Measurements from ENCODE around the gene CA10. TPM values are rescaled to one million over a fixed set of nuclear protein-coding genes. Genes with fewer than 3 reads are reported as not detected.

CA10 gene
- total and polyA plus RNA-seq, 4 donors = not detected

GRCh38 chr17:51935477-51935876 lies 223.0 kb downstream of the CA10 start:
- Histone ChIP-seq H3K27ac (ENCODE audit: low read depth in 1 of 2, low read length in 2 of 2) (no peak overlapping the region), H3K4me3 (ENCODE audit: low read length in 2 of 2) (no peak overlapping the region), H3K4me1 (ENCODE audit: control insufficient read depth in 1 of 2, insufficient read depth in 2 of 2, low read length in 2 of 2) (no peaks in the 10 kb centered on the region), H3K9me3 (ENCODE audit: control insufficient read depth, low read length) (peaks cover 1% of the 10 kb centered on the region), H3K36me3 (ENCODE audit: control insufficient read depth in 1 of 2, insufficient read depth in 2 of 2, low read length in 1 of 2) (no peaks in the 10 kb centered on the region), H3K27me3 (ENCODE audit: control insufficient read depth in 1 of 2, insufficient read depth in 2 of 2, low read length in 1 of 2) (no peaks in the 10 kb centered on the region)
- 19 to 21% methylated on average over 3 of the region's 3 CpGs for WGBS, 2 donors
- no peak for ATAC-seq (ENCODE audit: low FRiP score)
- DNase-seq = no peak
- intact Hi-C loops (cut with DNase I) = no loop called here

- Histone ChIP-seq H3K9me3 (ENCODE audit: control insufficient read depth, low read length) (peaks cover 1% of the 10 kb centered on the region), H3K4me1 (ENCODE audit: control insufficient read depth in 1 of 2, insufficient read depth in 2 of 2, low read length in 2 of 2) (no peaks in the 10 kb centered on the region), H3K36me3 (ENCODE audit: control insufficient read depth in 1 of 2, insufficient read depth in 2 of 2, low read length in 1 of 2) (no peaks in the 10 kb centered on the region), H3K27me3 (ENCODE audit: control insufficient read depth in 1 of 2, insufficient read depth in 2 of 2, low read length in 1 of 2) (no peaks in the 10 kb centered on the region), H3K27ac (ENCODE audit: low read depth in 1 of 2, low read length in 2 of 2) (no peak overlapping the region), H3K4me3 (ENCODE audit: low read length in 2 of 2) (no peak overlapping the region)
- ATAC-seq (ENCODE audit: low FRiP score) (no peak), DNase-seq (no peak)
- 86 to 89% methylated on average over 7 of the region's 7 CpGs for WGBS, 2 donors
- intact Hi-C loops (cut with DNase I) = no loop called here
Observed at GRCh38 chr17:51933647-51934046, 224.9 kb downstream of the CA10 start.

- Histone ChIP-seq H3K36me3 (ENCODE audit: control insufficient read depth in 1 of 2, insufficient read depth in 2 of 2, low read length in 1 of 2) (no peaks in the 10 kb centered on the region), H3K4me1 (ENCODE audit: control insufficient read depth in 1 of 2, insufficient read depth in 2 of 2, low read length in 2 of 2) (no peaks in the 10 kb centered on the region), H3K9me3 (ENCODE audit: control insufficient read depth, low read length) (no peaks in the 10 kb centered on the region), H3K4me3 (ENCODE audit: low read length in 2 of 2) (no peak overlapping the region), H3K27ac (ENCODE audit: low read depth in 1 of 2, low read length in 2 of 2) (no peak overlapping the region), H3K27me3 (ENCODE audit: control insufficient read depth in 1 of 2, insufficient read depth in 2 of 2, low read length in 1 of 2) (peaks cover 0 to 3% of the 10 kb centered on the region in 2 donors)
- no peak for ATAC-seq (ENCODE audit: low FRiP score)
- 58% methylated on average over 4 of the region's 4 CpGs for WGBS, 2 donors
- intact Hi-C loops (cut with DNase I) = no loop called here
- no peak for DNase-seq
Observed at GRCh38 chr17:51926448-51926847, 232.1 kb downstream of the CA10 start.

- Histone ChIP-seq H3K27me3 (ENCODE audit: control insufficient read depth in 1 of 2, insufficient read depth in 2 of 2, low read length in 1 of 2) (peaks cover 0 to 3% of the 10 kb centered on the region in 2 donors), H3K4me1 (ENCODE audit: control insufficient read depth in 1 of 2, insufficient read depth in 2 of 2, low read length in 2 of 2) (no peaks in the 10 kb centered on the region), H3K4me3 (ENCODE audit: low read length in 2 of 2) (no peak overlapping the region), H3K27ac (ENCODE audit: low read depth in 1 of 2, low read length in 2 of 2) (no peak overlapping the region), H3K36me3 (ENCODE audit: control insufficient read depth in 1 of 2, insufficient read depth in 2 of 2, low read length in 1 of 2) (no peaks in the 10 kb centered on the region), H3K9me3 (ENCODE audit: control insufficient read depth, low read length) (no peaks in the 10 kb centered on the region)
- ATAC-seq (ENCODE audit: low FRiP score) (no peak), DNase-seq (no peak)
- intact Hi-C loops (cut with DNase I) = no loop called here
- 28 to 31% methylated on average over 1 of the region's 1 CpG for WGBS, 2 donors
Observed at GRCh38 chr17:51921500-51921899, 237.0 kb downstream of the CA10 start.

GRCh38 chr17:51914577-51914976 lies 243.9 kb downstream of the CA10 start:
- no peak overlapping the region for H3K4me3 ChIP-seq (ENCODE audit: low read length in 2 of 2)
- no peaks in the 10 kb centered on the region for H3K9me3 ChIP-seq (ENCODE audit: control insufficient read depth, low read length)
- DNase-seq = no peak
- H3K27ac ChIP-seq (ENCODE audit: low read depth in 1 of 2, low read length in 2 of 2) = no peak overlapping the region
- intact Hi-C loops (cut with DNase I) = no loop called here
- no peaks in the 10 kb centered on the region for H3K36me3 ChIP-seq (ENCODE audit: control insufficient read depth in 1 of 2, insufficient read depth in 2 of 2, low read length in 1 of 2)
- no peaks in the 10 kb centered on the region for H3K27me3 ChIP-seq (ENCODE audit: control insufficient read depth in 1 of 2, insufficient read depth in 2 of 2, low read length in 1 of 2)
- ATAC-seq (ENCODE audit: low FRiP score) = no peak
- no peaks in the 10 kb centered on the region for H3K4me1 ChIP-seq (ENCODE audit: control insufficient read depth in 1 of 2, insufficient read depth in 2 of 2, low read length in 2 of 2)

GRCh38 chr17:51913491-51914205 lies 244.9 kb downstream of the CA10 start:
- intact Hi-C loops (cut with DNase I) = no loop called here
- Histone ChIP-seq H3K27me3 (ENCODE audit: control insufficient read depth in 1 of 2, insufficient read depth in 2 of 2, low read length in 1 of 2) (no peaks in the 10 kb centered on the region), H3K4me3 (ENCODE audit: low read length in 2 of 2) (no peak overlapping the region), H3K27ac (ENCODE audit: low read depth in 1 of 2, low read length in 2 of 2) (no peak overlapping the region), H3K4me1 (ENCODE audit: control insufficient read depth in 1 of 2, insufficient read depth in 2 of 2, low read length in 2 of 2) (no peaks in the 10 kb centered on the region), H3K9me3 (ENCODE audit: control insufficient read depth, low read length) (no peaks in the 10 kb centered on the region), H3K36me3 (ENCODE audit: control insufficient read depth in 1 of 2, insufficient read depth in 2 of 2, low read length in 1 of 2) (no peaks in the 10 kb centered on the region)
- DNase-seq = no peak
- 47 to 54% methylated on average over 4 of the region's 4 CpGs for WGBS, 2 donors
- ATAC-seq (ENCODE audit: low FRiP score) = no peak

- H3K9me3 ChIP-seq (ENCODE audit: control insufficient read depth, low read length) = no peaks in the 10 kb centered on the region
- H3K27me3 ChIP-seq (ENCODE audit: control insufficient read depth in 1 of 2, insufficient read depth in 2 of 2, low read length in 1 of 2) = no peaks in the 10 kb centered on the region
- H3K4me1 ChIP-seq (ENCODE audit: control insufficient read depth in 1 of 2, insufficient read depth in 2 of 2, low read length in 2 of 2) = no peaks in the 10 kb centered on the region
- WGBS, 2 donors = 10 to 15% methylated on average over 2 of the region's 2 CpGs
- DNase-seq = no peak
- no peak overlapping the region for H3K27ac ChIP-seq (ENCODE audit: low read depth in 1 of 2, low read length in 2 of 2)
- no peak overlapping the region for H3K4me3 ChIP-seq (ENCODE audit: low read length in 2 of 2)
- no peak for ATAC-seq (ENCODE audit: low FRiP score)
- H3K36me3 ChIP-seq (ENCODE audit: control insufficient read depth in 1 of 2, insufficient read depth in 2 of 2, low read length in 1 of 2) = no peaks in the 10 kb centered on the region
- intact Hi-C loops (cut with DNase I) = no loop called here
Observed at GRCh38 chr17:51912939-51913338, 245.6 kb downstream of the CA10 start.

GRCh38 chr17:51911237-51911636 lies 247.3 kb downstream of the CA10 start:
- Histone ChIP-seq H3K9me3 (ENCODE audit: control insufficient read depth, low read length) (no peaks in the 10 kb centered on the region), H3K4me3 (ENCODE audit: low read length in 2 of 2) (no peak overlapping the region), H3K27me3 (ENCODE audit: control insufficient read depth in 1 of 2, insufficient read depth in 2 of 2, low read length in 1 of 2) (no peaks in the 10 kb centered on the region), H3K4me1 (ENCODE audit: control insufficient read depth in 1 of 2, insufficient read depth in 2 of 2, low read length in 2 of 2) (no peaks in the 10 kb centered on the region), H3K27ac (ENCODE audit: low read depth in 1 of 2, low read length in 2 of 2) (no peak overlapping the region), H3K36me3 (ENCODE audit: control insufficient read depth in 1 of 2, insufficient read depth in 2 of 2, low read length in 1 of 2) (no peaks in the 10 kb centered on the region)
- DNase-seq (no peak), ATAC-seq (ENCODE audit: low FRiP score) (no peak)
- intact Hi-C loops (cut with DNase I) = no loop called here
- 87 to 92% methylated on average over 6 of the region's 6 CpGs for WGBS, 2 donors

- Histone ChIP-seq H3K4me3 (ENCODE audit: low read length in 2 of 2) (no peak overlapping the region), H3K9me3 (ENCODE audit: control insufficient read depth, low read length) (no peaks in the 10 kb centered on the region), H3K27me3 (ENCODE audit: control insufficient read depth in 1 of 2, insufficient read depth in 2 of 2, low read length in 1 of 2) (no peaks in the 10 kb centered on the region), H3K36me3 (ENCODE audit: control insufficient read depth in 1 of 2, insufficient read depth in 2 of 2, low read length in 1 of 2) (no peaks in the 10 kb centered on the region), H3K27ac (ENCODE audit: low read depth in 1 of 2, low read length in 2 of 2) (no peak overlapping the region), H3K4me1 (ENCODE audit: control insufficient read depth in 1 of 2, insufficient read depth in 2 of 2, low read length in 2 of 2) (no peaks in the 10 kb centered on the region)
- ATAC-seq (ENCODE audit: low FRiP score) = no peak
- no peak for DNase-seq
- intact Hi-C loops (cut with DNase I) = no loop called here
- 57 to 74% methylated on average over 3 of the region's 3 CpGs for WGBS, 2 donors
Observed at GRCh38 chr17:51909971-51910370, 248.5 kb downstream of the CA10 start.
